Measurements from ENCODE around the gene CAMK1D.

CAMK1D gene

DNA sequence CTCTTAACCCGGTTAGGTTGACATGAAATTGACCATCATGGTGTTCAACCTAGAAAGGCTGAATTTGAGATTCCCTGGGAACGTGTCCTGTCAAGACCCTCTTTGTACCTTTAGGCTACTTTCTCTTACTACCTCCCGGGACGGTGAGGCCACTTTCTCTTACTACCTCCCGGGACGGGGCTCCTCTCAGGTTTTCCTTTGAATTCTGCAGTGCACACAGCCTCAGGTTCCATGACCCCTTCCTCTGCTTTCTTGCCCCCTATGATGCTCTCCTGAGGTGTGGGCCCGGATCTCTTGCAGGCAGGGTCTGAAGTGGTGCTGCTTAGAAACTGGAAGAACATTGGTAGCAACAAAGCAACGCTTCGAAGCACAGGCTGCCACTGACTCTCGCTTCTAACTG lies 155.3 kb downstream of the CAMK1D start:
- TF ChIP-seq EZH2 (IDR thresholded peaks at IDR 0.05; ENCODE audit: borderline replicate concordance, low read length): no peak
- TF ChIP-seq, protein P1, sequence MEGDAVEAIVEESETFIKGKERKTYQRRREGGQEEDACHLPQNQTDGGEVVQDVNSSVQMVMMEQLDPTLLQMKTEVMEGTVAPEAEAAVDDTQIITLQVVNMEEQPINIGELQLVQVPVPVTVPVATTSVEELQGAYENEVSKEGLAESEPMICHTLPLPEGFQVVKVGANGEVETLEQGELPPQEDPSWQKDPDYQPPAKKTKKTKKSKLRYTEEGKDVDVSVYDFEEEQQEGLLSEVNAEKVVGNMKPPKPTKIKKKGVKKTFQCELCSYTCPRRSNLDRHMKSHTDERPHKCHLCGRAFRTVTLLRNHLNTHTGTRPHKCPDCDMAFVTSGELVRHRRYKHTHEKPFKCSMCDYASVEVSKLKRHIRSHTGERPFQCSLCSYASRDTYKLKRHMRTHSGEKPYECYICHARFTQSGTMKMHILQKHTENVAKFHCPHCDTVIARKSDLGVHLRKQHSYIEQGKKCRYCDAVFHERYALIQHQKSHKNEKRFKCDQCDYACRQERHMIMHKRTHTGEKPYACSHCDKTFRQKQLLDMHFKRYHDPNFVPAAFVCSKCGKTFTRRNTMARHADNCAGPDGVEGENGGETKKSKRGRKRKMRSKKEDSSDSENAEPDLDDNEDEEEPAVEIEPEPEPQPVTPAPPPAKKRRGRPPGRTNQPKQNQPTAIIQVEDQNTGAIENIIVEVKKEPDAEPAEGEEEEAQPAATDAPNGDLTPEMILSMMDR (IDR thresholded peaks at IDR 0.05; ENCODE audit: low read length): no peak
- no peaks in the 10 kb centered on the region for H3F3A ChIP-seq (ENCODE audit: insufficient read depth, low read length)

GRCh38 chr10:12505683-12506082 lies 156.3 kb downstream of the CAMK1D start:
- Histone ChIP-seq H3K9ac (ENCODE audit: low read length) (no peak overlapping the region), H3K4me2 (ENCODE audit: low read length) (no peak overlapping the region), H4K20me1 (ENCODE audit: insufficient read depth, low read length) (no peaks in the 10 kb centered on the region), H3K4me3 (ENCODE audit: low read depth, low read length, poor library complexity, severe bottlenecking) (no peak overlapping the region), H3F3A (ENCODE audit: insufficient read depth, low read length) (no peaks in the 10 kb centered on the region), H3K9me3 (ENCODE audit: low read length) (no peaks in the 10 kb centered on the region), H2AFZ (ENCODE audit: low read length) (no peak overlapping the region), H3K79me2 (ENCODE audit: insufficient read depth, low read length) (no peaks in the 10 kb centered on the region), H3K4me1 (ENCODE audit: insufficient read depth, low read length, severe bottlenecking) (no peaks in the 10 kb centered on the region), H3K9me2 (ENCODE audit: low read depth, low read length) (no peaks in the 10 kb centered on the region), H3K27me3 (ENCODE audit: insufficient read depth, low read length) (no peaks in the 10 kb centered on the region), H3K36me3 (ENCODE audit: insufficient read depth, low read length) (no peaks in the 10 kb centered on the region), H3K27ac (ENCODE audit: low read depth, low read length, poor library complexity, severe bottlenecking) (no peak overlapping the region)
- no peak for TF ChIP-seq EZH2 (IDR thresholded peaks at IDR 0.05; ENCODE audit: borderline replicate concordance, low read length)
- TF ChIP-seq, protein P1 (IDR thresholded peaks at IDR 0.05; ENCODE audit: low read length): no peak

More for the DNA sequence above, 155.3 kb downstream of the CAMK1D start:
- no peak overlapping the region for H2AFZ ChIP-seq (ENCODE audit: low read length)
- H4K20me1 ChIP-seq (ENCODE audit: insufficient read depth, low read length): no peaks in the 10 kb centered on the region
- no peaks in the 10 kb centered on the region for H3K4me1 ChIP-seq (ENCODE audit: insufficient read depth, low read length, severe bottlenecking)
- H3K4me2 ChIP-seq (ENCODE audit: low read length): no peak overlapping the region
- H3K27me3 ChIP-seq (ENCODE audit: insufficient read depth, low read length): no peaks in the 10 kb centered on the region
- H3K9me2 ChIP-seq (ENCODE audit: low read depth, low read length): no peaks in the 10 kb centered on the region
- no peak overlapping the region for H3K9ac ChIP-seq (ENCODE audit: low read length)
- no peaks in the 10 kb centered on the region for H3K79me2 ChIP-seq (ENCODE audit: insufficient read depth, low read length)
- no peaks in the 10 kb centered on the region for H3K9me3 ChIP-seq (ENCODE audit: low read length)
- no peak overlapping the region for H3K4me3 ChIP-seq (ENCODE audit: low read depth, low read length, poor library complexity, severe bottlenecking)
- H3K27ac ChIP-seq (ENCODE audit: low read depth, low read length, poor library complexity, severe bottlenecking): no peak overlapping the region
- H3K36me3 ChIP-seq (ENCODE audit: insufficient read depth, low read length): no peaks in the 10 kb centered on the region

GRCh38 chr10:12507165-12507850 lies 158.0 kb downstream of the CAMK1D start:
- no peaks in the 10 kb centered on the region for H3F3A ChIP-seq (ENCODE audit: insufficient read depth, low read length)
- no peak overlapping the region for H3K4me2 ChIP-seq (ENCODE audit: low read length)
- H3K9me2 ChIP-seq (ENCODE audit: low read depth, low read length): no peaks in the 10 kb centered on the region
- H3K4me3 ChIP-seq (ENCODE audit: low read depth, low read length, poor library complexity, severe bottlenecking): no peak overlapping the region
- H3K4me1 ChIP-seq (ENCODE audit: insufficient read depth, low read length, severe bottlenecking): no peaks in the 10 kb centered on the region
- no peak overlapping the region for H2AFZ ChIP-seq (ENCODE audit: low read length)
- no peaks in the 10 kb centered on the region for H3K79me2 ChIP-seq (ENCODE audit: insufficient read depth, low read length)
- H3K9me3 ChIP-seq (ENCODE audit: low read length): no peaks in the 10 kb centered on the region
- TF ChIP-seq, protein P1 (IDR thresholded peaks at IDR 0.05; ENCODE audit: low read length): no peak
- no peak for TF ChIP-seq EZH2 (IDR thresholded peaks at IDR 0.05; ENCODE audit: borderline replicate concordance, low read length)
- H3K27me3 ChIP-seq (ENCODE audit: insufficient read depth, low read length): no peaks in the 10 kb centered on the region
- no peak overlapping the region for H3K9ac ChIP-seq (ENCODE audit: low read length)
- no peaks in the 10 kb centered on the region for H4K20me1 ChIP-seq (ENCODE audit: insufficient read depth, low read length)
- H3K36me3 ChIP-seq (ENCODE audit: insufficient read depth, low read length): no peaks in the 10 kb centered on the region
- H3K27ac ChIP-seq (ENCODE audit: low read depth, low read length, poor library complexity, severe bottlenecking): no peak overlapping the region
